GM18861 (cell line): ENCODE data around the gene GUCA2A.

Experiments
- ATAC-seq: cut with Tn5 transposase; IDR thresholded peaks from one replicate; pipeline ENCODE4 v1.9.1; 2021; ENCODE audit not compliant: unreplicated experiment

GUCA2A gene

DNA sequence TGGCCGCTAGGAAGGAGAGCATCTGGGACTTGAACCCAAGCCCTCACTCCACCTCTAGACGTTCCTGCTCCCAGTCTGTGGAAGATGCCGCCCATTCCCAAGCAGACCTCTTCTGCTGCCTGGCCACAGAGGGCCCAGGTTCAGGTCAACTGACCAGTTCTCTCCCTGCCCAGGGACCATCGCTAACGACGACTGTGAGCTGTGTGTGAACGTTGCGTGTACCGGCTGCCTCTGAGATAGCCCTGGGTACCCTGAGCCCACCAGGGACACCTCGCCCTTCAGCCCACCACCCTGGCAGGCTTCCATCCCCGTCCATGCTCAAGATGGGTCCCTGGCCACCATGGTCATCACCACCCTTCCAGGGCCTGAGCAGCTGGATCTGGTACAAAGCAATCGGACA is 9.2 kb downstream of the GUCA2A start:
- ATAC-seq, result no peak

DNA sequence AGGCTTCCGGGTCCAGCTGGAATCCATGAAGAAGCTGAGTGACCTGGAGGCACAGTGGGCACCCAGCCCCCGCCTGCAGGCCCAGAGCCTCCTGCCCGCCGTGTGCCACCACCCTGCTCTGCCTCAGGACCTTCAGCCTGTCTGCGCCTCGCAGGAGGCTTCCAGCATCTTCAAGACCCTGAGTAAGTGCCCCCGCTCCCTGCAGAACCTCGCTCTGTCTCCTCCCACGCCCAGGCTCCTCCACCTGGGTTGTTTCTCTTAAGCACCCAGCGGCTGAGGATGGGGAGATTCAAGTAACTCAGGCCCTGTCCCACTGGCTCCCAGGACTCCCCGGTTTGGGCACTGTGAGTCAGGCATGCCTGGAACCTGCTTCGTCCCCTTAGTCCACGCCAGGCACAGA is 9.9 kb downstream of the GUCA2A start:
- no peak for ATAC-seq

DNA sequence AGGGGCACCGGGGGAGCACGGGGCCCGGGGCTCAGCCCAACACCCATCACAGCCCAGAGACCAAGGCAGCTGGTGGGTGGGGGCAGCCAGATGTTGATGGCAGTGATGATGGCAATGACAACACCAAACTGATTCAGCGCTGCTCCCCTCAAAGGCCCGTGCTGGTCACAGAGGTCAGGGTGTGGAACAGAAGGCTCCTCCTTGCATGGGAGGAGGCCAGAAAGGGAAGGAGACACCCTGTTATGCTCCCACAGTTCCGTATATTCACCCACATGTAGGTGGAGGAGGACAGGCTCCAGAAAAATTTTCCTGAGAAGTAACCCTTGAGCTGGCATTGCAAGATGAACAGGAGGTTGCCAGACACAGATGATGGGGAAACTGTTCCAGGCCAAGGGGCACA is 10.9 kb downstream of the GUCA2A start:
- no peak for ATAC-seq

DNA sequence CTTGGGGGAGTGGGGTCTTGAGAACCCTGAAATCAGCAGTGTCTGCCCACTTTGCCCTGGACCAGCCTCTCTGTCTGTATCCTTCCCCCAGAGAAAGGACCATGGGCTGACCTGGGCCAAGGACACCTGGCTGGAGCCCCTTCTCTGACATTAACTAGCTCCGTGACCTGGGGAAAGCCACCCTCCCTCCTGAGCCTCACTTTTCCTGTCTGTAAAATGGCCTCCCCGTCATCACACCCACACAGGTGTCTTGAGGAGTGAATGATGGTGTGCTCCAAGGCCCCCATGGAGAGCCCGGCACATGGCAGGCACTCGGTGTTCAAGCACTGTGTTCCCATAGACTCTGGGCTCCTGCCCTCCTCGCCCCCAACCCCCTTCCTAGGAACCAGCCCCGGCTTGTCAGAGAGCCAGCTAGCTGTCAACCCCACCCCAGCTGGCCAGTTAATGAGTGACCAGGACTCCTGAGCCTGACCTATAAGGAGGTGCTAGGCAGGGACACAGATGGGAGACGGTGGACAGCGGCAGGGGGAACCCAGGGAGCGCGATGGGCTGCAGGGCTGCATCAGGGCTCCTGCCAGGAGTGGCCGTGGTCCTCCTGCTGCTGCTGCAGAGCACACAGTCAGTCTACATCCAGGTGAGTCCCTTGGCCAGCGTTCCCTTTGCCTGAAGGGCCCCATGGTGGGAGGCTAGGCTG is 11.5 kb downstream of the GUCA2A start, which contains the start of gene GUCA2B:
GUCA2B (plus strand) TSS at position 504 of the 694 bp plus-strand sequence; CDS start at position 545, 41 bp downstream.
- ATAC-seq, result no peak

DNA sequence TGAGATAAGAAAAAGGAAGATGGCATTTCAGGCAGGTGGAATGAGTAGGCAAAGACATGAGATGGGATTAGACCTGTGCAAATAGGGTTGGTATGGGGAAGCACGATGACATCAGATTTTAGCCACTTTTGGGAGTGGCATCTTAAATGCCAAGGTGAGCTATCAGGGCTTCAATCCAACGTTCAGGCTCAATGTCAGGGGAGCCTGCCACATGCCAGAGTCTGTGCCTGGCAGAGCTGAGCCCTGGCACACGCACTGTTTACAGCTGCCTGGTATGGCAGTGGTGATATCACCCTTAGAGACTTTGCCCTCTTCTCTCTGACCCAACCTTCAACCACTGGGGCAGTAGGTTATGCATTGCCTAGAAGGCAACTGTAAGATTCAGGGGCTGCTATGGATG is 12.4 kb downstream of the GUCA2A start:
- no peak for ATAC-seq

DNA sequence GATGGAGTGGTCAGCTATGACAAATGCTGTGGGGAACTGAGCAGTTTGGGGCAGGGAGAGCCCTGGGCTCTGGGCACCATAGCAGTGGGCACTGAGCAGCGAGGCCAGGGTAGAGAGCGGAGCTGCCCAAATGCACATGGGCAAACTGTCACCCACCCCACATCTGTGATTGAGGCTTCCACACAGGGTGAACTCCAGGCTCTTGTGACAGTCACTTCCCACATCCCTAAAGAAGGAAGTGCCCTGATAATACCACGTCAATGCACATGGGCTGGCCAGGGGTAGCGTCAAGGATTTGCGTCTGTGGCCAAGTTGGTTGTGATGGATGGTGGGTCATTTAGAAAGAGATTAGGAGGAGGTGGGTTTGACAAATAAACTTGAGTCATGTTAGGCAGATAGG is 13.9 kb downstream of the GUCA2A start:
- no peak for ATAC-seq

DNA sequence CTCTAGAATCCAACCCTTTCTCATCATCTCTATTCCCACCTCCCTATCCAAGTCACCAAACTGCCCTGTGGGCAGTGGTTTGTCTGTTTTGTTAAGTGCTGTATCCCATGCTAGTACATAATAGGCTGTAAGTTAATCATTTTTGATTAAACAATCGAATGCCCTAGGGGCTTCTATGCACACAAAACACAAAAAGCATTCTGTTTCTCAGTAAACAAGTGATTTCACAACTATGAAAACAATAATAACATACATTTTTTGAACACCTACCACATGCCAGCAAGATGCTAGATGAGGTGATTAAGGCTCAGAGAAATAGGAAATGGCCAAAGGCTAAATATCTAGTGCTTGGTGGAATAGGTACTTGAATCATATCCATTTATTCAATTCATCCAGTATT is 16.4 kb downstream of the GUCA2A start:
- no peak for ATAC-seq

DNA sequence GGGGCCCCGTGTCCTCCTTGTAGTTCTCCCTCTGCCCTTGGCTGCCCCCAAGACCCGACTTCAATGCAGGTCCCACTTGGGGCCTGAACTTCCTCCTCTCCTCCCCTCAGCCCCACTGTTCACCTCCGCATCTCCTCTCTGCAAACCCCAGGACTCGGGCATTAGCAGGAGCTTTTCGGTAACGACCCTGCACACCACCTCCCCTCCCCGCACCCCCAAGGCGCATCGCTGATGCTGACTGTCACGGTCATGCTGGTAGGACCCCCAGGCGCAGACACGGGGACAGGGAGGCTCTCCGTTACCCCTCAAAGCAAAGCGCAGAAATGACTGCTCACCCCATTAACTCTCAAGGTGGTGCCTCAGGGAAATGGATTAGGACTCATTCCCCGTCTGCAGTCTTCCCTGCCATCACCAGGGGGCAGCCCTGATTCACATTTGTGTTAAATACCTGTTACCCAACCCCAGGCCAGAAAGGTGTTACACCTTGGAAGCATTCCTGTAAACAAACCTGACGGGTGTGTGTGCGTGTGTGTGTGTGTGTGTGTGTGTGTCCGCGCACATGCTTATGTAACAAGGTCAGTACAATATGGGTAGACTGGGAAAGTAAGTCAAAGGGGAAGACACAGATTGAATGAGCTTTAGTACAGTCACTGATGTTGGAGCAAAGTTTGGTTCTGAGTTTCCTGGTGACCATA is 17.8 kb downstream of the GUCA2A start:
- no peak for ATAC-seq

DNA sequence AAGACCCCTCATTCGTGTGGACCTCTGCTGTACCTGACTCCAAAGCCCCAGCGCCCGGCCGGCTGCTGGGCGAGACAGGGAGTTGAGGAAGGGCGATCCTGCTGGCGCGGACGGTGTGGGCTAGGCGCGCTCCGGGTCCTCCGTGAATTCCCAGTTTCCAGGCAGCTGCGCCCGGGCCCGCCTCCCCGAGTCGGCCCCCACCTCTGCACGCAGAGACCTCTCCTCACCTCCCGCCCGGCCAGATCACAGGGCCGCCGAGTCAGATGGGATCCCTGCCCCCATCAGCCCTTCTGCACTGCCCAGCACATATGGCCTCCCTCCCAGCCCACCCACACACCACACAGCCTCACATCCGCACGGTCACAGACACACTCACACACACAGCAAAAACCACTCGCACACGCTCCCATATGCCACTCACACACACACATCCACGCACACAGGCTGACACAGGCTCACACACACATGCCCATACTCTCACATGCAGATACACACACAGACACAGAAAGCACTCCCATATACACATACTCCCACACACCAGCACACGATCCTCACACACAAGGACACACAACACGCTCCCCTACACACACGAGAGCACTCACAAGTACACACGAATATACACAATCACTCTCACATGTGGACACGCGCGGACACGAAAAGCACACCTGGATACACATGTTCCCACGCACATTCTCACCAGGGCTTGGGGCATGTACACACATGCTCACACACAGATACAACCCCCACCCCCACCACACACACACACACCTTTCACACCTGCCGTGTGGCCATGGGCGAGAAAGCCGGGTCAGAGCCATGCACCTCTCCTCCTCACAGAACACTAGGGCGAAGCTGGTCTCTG is 18.6 kb downstream of the GUCA2A start:
- ATAC-seq, result no peak

DNA sequence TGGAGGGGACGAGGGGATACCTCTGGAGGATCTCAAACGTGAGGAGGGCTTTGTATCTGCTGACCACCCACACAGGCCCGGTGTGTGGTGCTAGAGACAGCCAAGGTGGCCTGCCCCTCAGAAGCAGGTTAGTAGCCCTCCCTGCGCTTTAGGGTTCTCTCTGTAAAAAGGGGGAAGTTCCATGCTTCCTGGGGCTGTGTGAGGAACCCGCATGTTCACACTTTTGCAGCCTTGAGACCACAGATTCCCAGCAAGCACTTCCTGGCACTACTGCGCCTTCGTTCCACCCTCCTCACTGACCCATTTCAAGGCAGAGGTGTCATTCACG is 19.2 kb downstream of the GUCA2A start:
- ATAC-seq, result no peak

DNA sequence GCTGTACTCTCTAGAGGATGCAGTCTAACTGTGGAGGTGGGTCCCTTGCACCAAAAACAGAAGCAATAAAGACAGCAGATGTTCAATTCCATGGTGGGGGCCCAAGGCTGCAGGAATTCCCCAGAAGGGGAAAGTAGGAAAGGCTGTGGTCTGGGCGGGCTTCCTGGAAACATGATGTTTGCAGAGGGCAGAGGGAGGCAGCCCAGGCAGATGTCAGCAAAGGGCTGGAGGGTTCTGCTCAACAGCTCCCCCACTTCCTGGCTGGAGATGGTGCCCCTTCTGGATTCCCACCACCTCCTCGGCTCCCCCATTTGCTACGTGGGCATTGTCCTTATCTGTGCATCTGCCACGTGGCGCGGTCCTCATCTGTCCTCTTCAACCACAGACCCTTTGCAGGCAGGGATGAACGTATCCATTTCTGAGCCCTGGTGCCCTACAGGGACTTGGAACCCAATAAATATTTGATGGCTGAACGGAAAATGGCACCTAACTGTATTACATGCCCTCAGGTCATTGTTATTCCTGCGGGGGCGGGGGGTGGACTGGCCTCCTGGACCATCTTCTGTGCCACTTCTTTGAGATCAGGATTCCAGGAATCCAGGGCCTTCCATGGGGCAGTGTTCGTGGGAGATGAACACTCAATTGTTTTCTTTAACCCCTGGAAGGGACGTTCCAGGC is 19.7 kb downstream of the GUCA2A start:
- no peak for ATAC-seq

DNA sequence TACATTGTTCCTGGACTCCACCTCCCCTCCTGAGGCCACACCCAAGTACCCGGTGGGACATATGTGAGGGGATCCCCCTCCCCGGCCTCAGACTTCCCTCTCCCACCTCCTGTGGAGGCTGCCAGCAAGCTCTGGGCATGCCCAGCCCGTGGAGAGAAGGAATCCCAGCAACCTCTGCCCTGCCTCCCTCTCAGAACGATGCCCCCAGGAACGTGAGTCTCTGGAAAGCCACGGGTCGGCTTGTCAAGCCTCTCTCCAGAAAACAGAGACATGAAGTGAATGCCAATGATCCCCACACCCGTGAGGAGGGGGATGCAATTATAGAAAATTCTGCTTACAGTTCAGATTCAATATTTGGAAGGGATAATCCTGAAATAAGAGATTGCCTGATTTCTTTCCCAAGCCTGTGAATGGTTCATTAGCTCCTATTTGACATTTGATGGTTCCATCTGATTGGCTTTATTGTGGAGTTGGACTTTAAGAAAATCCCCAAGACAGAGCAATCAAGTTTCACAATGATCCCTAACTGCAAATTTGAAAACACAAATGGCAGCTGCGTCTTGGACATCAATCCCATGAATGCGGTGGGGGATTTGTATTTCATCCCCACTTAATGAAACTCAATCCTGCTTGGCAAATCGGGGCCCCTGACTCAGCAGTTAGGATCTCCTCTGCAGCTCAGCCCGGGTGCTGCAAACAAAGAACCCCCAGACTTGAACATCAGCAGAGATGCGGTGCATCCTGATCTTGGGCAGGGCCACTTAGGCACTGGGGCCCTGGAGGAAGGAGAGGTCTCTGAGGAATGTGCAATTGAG is 20.4 kb downstream of the GUCA2A start:
- ATAC-seq, result no peak

DNA sequence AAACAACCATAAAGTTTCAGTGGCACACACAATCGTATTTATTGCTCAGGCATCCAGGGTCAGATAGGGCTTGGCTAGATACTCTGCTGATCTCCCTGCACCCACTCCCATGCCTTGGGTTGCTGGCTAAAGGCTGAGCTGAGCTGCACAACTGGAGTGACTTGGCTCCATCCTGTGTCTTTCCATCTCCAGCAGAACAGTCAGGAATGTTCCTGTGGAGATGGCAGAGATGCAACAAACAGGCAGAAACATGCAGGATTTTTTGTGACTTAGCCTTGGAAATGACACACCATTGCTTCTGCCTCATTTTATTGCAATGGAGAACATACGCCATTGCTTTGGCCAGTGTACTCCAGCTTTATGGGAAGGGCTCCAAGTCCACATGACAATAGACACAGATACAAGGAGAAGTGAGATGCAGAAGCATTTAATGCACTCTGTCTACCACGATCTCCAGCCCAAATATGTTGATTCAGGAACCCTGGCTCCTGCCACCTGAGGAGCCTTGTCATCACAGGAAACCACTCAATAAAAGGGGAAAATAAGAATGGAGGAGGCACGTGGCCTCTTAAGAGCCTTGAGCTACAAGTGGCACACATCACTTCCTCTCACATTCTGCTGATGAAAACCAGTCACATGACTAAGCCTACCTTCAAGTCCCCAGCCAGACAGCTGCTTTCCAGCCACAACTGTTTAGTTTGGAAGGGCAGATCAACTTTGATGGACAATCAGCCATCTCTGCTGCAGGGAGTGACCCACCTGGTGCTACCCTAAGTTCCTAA is 21.5 kb downstream of the GUCA2A start:
- ATAC-seq, result no peak

DNA sequence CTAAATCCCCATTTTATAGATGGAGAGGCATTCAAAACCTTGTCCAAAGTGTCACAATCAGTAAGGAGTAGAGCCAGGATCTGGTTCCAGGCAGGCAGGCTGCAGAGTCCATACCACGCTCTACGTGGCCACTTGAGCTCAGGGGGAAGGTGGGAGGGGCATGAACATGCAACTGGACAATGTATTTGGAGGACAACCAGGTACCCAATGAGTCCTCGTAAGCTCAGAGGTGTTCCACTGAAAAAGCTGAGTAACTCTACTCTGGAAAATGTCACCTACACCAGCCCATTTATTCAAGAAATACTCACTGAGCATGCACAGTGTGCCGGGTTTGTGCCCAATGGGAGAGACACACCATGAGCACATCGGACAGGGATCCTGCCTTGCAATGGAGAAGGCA is 22.6 kb downstream of the GUCA2A start:
- no peak for ATAC-seq

DNA sequence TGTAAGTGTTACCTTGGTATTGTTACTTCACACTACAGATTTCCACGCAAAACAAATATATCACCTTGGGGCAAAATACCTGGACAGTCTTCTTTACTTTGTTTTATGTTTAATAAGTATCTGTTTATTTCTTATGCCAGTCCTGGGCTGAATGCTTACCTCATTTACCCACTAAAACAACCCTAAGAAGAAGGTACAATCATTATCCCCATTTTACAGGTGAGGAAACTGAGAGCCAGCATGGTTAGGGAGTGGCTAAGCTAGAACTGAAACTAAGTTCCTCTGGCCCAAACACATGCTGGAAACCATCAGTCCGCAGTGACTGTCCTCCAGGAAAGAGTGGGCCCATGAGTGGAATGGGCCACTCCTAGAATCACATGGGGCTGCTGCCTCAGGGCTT is 24.4 kb downstream of the GUCA2A start:
- ATAC-seq, result no peak

DNA sequence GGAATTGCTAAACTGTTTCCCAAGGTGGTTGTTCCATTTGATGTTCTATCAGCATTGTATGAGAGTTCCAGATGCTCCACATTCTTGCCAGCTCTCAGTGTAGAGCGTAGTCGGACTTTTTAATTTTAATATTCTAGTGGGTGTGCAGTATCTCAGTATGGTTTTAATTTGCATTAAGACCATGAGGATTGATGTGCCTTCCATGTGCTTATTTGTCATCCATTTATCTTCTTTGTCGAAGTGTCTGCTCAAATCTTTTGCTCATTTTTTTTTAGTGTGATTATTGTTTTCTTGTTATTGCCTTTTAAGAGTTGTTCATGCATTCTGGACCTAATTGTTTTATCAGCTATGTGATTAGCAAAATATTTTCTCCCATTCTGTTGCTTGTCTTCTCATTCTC is 25.1 kb downstream of the GUCA2A start:
- ATAC-seq, result no peak

DNA sequence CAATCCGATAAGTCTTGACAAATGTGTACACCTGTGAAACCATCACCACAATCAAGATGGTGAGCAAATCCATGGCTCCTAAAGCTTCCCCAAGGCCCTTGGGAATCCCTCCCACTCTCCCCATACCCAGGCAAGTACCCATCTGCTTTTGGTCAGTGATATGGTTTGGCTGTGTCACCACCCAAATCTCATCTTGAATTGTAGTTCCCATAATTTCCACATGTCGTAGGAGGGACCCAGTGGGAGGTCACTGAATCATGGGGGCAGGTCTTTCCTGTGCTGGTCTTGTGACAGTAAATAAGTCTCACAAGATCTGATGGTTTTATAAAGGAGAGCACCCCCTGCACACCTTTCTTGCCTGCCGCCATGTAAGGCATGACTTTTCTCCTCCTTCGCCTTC is 26.0 kb downstream of the GUCA2A start:
- no peak for ATAC-seq

DNA sequence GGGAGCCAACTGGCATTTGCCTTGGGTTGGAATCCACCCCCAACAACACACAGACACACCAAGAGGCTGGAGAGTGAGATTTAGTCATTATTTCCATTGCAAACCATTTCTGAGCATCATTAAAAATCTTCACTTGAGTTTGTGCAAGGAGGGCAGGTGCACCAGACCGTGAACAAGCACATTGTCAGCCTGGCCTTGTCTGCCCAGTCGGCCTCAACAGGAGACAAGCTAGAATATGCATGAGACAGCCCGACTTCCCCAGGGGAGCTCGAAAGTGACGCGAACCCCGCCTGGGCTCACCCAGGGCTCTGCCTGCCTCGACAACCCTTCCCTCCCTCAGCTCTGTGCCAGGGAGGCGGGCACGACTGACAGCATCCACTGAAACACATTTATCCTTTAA is 26.8 kb downstream of the GUCA2A start:
- ATAC-seq, result no peak

DNA sequence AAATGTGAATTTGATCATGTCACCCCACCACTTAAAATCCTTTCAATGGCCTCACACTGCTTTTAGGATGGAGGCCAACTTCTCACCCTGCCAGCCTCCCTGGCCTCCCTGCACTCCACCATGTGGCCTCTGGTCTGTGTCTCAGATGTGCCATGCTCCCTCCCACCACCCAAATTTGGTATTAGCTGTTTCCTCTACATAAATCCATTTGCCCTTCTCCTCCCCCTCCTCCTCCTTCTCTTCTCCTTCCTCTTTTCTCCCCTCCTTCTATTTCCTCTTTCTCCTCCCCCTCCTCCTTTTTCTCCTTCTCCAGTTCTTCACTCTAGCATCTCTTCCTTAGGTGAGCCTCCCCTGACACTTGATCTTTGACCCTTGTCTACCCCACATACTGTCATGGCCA is 28.1 kb downstream of the GUCA2A start:
- no peak for ATAC-seq

DNA sequence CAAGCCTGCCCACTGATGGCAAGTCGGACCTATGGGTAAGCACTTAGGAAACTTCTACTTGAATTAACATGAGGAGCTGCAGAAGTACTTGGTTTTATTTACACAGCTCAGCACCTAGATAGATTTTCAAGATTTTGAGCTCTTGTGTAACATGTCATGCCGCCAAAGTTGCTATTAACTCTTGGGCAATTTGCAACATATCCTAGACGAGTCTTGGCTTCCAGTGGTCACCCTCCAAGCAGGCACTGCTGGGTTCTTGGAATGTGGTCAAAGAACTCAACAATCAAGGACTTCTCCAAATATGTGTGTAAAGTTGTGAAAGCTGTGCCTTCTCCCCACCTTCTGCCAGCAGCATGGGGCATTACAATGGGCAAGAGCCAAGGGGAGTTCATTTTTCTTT is 29.1 kb downstream of the GUCA2A start:
- no peak for ATAC-seq
